Measurements from ENCODE around the gene SNRK.

GRCh38 chr3:43243590-43244587 lies 42.5 kb upstream of the SNRK start:
- TF ChIP-seq ZSCAN29 (CRISPR knock-in tag; conservative IDR thresholded peaks at IDR 0.05) (no peak), SMARCE1 (IDR thresholded peaks at IDR 0.05; ENCODE audit: borderline replicate concordance) (no peak), CTCF (CRISPR knock-in tag; IDR thresholded peaks at IDR 0.05) (no peak), MYNN (CRISPR knock-in tag; IDR thresholded peaks at IDR 0.05; ENCODE audit: low read depth) (no peak), FOXM1 (CRISPR knock-in tag; IDR thresholded peaks at IDR 0.05) (no peak), ELF1 (CRISPR knock-in tag; IDR thresholded peaks at IDR 0.05) (no peak), DPF2 (CRISPR knock-in tag; IDR thresholded peaks at IDR 0.05; ENCODE audit: borderline replicate concordance, low read depth) (no peak)

Data from HepG2 (cell line).